GM18507 (cell line): ENCODE measurements around the gene FITM1.

ENCODE experiments used
- DNase-seq: peaks from one replicate; pipeline ENCODE4 v3.0.0; 2011; ENCODE audit warnings: low read depth; ENCODE audit not compliant: insufficient read length; ENCODE audit errors: extremely low spot score
- FAIRE-seq: peaks from 2 replicates; lab custom pipeline; 2011; peaks lifted over from hg19 to GRCh38; lab: Jason Lieb, UNC

FITM1 gene

GRCh38 chr14:24114532-24115421, 15.7 kb upstream of the FITM1 start, which contains the start of the genes DCAF11 and NRL:
Gene DCAF11, plus strand, starts transcription at chr14:24114777. Its CDS starts 818 bp downstream, at chr14:24115595.
Gene NRL, minus strand, starts transcription at chr14:24114949. Its CDS starts 32,101 bp downstream, at chr14:24082848.
- FAIRE-seq (peak; percentile 99), DNase-seq (peak; percentile 92)

GRCh38 chr14:24115422-24116127, 14.9 kb upstream of the FITM1 start:
- DNase-seq (no peak), FAIRE-seq (no peak)

DNA sequence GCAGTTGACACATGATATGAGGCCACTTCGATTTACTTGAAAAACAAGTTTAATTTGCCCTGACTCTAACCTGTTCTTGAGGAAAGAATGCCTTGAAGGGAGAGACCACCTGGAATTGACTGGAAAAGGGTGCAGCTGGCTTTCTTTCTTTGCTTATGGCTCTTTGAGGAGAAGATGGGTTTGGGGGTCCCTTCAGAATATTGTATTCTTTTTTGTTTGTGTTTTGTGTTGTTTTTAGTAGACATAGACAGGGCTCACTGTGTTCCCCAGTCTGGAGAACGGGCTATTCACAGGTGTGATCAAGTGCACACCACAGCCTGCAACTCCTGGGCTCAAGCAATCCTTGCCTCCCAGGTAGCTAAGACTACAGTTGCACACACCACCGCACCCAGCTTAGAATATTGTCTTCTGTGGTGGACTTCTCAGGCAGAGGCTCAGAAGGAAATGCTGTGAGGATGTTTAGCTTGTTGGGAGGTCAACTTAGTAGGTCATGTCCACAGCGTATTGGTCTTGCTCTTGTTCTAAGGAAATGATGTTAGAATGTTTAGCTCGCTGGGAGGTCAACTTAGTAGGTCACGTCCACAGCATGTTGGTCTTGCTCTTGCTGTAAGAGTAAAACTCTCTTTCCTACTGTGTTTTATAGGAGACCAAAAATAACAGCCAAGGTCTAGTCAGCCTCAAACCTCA, 14.2 kb upstream of the FITM1 start:
- DNase-seq (no peak), FAIRE-seq (no peak)

GRCh38 chr14:24117179-24117578, 13.3 kb upstream of the FITM1 start:
- FAIRE-seq (no peak), DNase-seq (no peak)

- FAIRE-seq: no peak
- DNase-seq: no peak
Observed at GRCh38 chr14:24119691-24120090, 10.8 kb upstream of the FITM1 start.

GRCh38 chr14:24121210-24121609, 9.2 kb upstream of the FITM1 start:
- no peak for DNase-seq
- no peak for FAIRE-seq

DNA sequence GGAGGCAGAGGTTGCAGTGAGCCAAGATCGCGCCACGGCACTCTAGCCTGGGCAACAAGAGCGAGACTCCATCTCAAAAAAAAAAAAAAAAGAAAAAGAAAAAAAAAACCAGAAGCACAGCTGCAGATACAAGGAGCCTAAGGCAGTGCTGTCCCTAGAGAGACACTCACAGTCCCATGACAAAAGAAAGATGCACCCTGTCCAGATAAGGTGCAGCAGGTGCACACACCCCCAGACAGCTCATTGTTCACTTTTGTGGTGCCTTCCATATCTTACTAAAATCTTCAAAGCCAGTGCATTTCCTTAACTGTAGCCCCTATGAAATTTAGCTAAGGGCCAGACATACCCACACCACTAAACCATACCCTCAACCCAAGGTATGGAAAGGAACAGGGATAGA, 8.0 kb upstream of the FITM1 start:
- DNase-seq (no peak), FAIRE-seq (no peak)

- FAIRE-seq: no peak
- DNase-seq: no peak
Observed at GRCh38 chr14:24122898-24123297, 7.6 kb upstream of the FITM1 start.

DNA sequence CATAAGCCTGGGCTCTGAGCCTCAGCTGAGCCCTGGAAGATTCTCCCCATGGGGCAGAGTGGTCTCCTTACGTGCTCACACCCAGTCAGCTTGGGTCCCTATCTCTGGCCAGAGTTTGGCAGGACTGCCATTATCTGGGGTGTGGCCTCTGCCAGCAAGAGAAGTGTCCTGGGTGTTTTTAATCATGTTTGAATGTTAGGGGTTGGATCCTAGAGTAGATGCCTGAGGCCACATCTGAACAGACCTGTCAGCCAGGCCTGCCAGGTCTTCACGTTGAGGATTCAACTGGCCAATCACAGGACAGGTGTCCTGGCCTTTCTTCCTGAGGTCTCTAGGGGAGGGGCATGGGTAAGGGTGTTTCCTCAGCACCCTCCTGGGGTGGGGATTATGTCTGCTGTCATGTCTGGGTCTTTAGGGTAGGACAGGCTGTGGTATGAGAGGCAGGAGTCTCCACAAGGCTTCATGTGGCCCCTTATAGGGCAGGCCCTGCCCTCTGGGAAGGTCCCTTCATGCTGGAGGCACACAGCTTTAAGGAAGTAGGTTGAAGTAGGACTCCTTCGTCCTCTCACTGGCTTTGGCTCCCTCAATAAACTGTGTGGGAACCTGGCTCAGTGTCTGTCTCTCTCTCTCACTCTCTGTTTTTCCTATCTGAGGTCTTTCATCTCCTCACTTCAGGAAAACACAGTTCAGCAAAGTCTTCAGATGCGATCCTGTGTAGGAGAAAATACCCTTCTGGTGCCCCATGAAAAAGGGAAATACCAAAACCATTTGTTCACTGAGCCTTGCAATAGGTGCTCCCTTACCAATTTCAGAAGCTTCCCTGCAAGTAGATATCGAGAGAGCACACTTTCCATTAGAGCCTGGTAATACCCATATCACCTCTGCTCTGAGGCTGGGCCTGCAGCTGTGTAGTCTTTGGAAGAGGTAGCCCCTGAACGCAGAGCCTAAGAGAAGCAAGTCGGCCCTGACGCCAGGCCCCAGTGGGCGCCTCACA, 6.7 kb upstream of the FITM1 start:
- DNase-seq (no peak), FAIRE-seq (peak; percentile 51)

GRCh38 chr14:24126939-24127338, 3.5 kb upstream of the FITM1 start:
- DNase-seq (no peak), FAIRE-seq (no peak)

- FAIRE-seq (no peak), DNase-seq (no peak)
Observed at GRCh38 chr14:24127673-24128072, 2.8 kb upstream of the FITM1 start.

- DNase-seq (no peak), FAIRE-seq (no peak)
Observed at GRCh38 chr14:24129410-24129998, 955 bp upstream of the FITM1 start.

DNA sequence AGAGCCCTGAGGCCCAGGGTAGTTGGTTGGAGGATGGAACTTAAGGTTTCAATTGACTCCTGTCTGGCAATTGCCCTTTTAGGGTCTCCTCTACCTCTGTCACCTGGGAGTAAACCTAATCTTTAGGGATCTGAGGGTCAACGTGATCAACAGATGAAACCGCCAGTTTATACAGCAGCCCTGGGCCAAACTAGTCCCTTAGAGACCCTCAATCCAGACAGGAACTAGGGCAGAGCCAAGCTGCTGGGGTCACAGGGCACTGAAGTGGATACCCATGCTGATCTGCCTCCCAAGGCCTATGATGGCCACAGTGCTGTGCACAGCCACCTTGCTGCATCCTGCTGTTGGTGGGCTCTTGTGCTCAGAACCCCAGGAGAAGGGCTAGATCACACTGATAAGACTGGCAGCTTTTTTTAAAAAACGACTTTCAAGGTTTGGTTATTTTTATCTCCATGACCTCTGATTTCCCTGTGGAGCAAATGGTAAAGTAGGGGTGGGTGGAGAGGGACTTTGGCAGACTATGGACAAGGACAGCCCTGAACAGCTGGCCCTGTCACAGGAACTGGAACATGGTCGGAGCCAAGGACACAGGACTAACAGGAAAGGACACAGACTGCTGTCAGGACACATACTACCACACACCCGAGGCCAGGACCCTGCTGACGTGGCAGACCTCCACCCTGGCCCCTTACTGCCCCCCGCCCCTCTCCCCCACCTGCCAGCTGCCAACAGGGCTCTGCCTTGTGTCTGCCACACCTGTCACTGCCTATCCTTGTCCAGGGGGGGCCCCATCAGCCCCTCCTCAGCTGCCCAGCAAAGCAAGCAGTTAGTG, 474 bp downstream of the FITM1 start:
- DNase-seq (no peak), FAIRE-seq (no peak)

DNA sequence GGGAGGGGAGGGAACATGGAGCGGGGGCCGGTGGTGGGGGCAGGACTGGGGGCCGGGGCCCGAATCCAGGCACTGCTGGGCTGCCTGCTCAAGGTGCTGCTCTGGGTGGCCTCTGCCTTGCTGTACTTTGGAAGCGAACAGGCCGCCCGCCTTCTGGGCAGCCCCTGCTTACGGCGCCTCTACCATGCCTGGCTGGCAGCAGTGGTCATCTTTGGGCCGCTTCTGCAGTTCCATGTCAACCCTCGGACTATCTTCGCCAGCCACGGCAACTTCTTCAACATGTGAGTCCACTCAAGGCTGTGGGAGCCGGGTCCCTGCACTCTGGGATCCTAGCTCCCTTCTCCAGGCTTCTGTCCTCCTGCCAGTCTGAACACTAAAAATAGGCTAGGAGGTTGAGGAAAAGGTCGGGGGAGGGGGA, 1.1 kb downstream of the FITM1 start:
- no peak for DNase-seq
- no peak for FAIRE-seq

- FAIRE-seq (no peak), DNase-seq (no peak)
Observed at GRCh38 chr14:24132061-24132685, 1.7 kb downstream of the FITM1 start.

GRCh38 chr14:24132976-24133375, 2.5 kb downstream of the FITM1 start:
- DNase-seq (no peak), FAIRE-seq (no peak)

DNA sequence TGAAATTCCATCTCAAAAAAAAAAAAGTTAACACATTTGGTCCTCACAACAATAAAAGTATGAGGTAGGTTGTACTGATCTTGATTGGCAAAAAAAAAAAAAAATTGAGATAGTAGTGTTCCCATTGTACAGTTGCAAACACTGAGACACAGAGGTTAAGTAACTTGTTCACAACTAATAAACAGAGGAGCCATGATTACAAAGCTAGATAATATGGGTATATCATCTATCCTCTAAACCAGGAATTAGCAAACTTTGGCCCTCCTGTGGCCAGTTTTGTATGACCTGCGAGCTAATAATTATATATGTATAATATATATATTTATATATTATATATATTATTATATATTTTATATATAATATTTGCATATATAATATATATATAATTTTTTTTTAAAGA, 3.3 kb downstream of the FITM1 start:
- DNase-seq: no peak
- FAIRE-seq: no peak

- FAIRE-seq: no peak
Observed at GRCh38 chr14:24135584-24135833, 5.0 kb downstream of the FITM1 start.

More at GRCh38 chr14:24135584-24135833, 5.0 kb downstream of the FITM1 start:
- no peak for DNase-seq
